Measurements from ENCODE around the gene NHSL1.
A peak's percentile ranks its signal among the peaks of the same experiment; 100 is the strongest.

NHSL1 gene

GRCh38 chr6:138503881-138504680 lies 4.8 kb upstream of the NHSL1 start:
- Histone ChIP-seq H3K36me3 (ENCODE audit: control insufficient read depth in 2 of 2, insufficient read depth in 1 of 2, low read length in 2 of 2) (no peaks in the 10 kb centered on the region), H3K4me1 (ENCODE audit: control insufficient read depth, insufficient read depth, low read length) (peaks cover 12% of the 10 kb centered on the region), H3K27ac (ENCODE audit: extremely low read depth, low read depth, low read length) (no peak overlapping the region), H3K9me3 (ENCODE audit: control insufficient read depth, insufficient read depth, low read depth, low read length) (no peaks in the 10 kb centered on the region), H3K4me3 (ENCODE audit: low read depth, low read length) (no peak overlapping the region)
- POLR2A ChIA-PET, result no interaction called here
- peak; percentile 57; the same call in 1 of the 2 replicates for TF ChIP-seq ZNF664 (tag by site-specific recombination; IDR thresholded peaks at IDR 0.05)
- peak; percentile 69 for TF ChIP-seq ZNF596 (tag by site-specific recombination; IDR thresholded peaks at IDR 0.05)
- no peak for TF ChIP-seq ZNF624 (tag by site-specific recombination; IDR thresholded peaks at IDR 0.05)
- CTCF ChIA-PET, result interaction anchor here (0.5 to 1.5 kb wide), 6 partner anchors 27 to 685 kb away, joined by 3 to 6 read pairs (median 3); no protein-coding TSS in a partner anchor

GRCh38 chr6:138502546-138502945 lies 3.3 kb upstream of the NHSL1 start:
- no peaks in the 10 kb centered on the region for H3K9me3 ChIP-seq (ENCODE audit: control insufficient read depth, insufficient read depth, low read depth, low read length)
- H3K4me1 ChIP-seq (ENCODE audit: control insufficient read depth, insufficient read depth, low read length), result peaks cover 23% of the 10 kb centered on the region
- ChIA-PET POLR2A (no interaction called here), CTCF (interaction anchor here (0.6 to 1.5 kb wide), 4 partner anchors 9 to 371 kb away, joined by 3 to 6 read pairs (median 4); no protein-coding TSS in a partner anchor)
- H3K36me3 ChIP-seq (ENCODE audit: control insufficient read depth in 2 of 2, insufficient read depth in 1 of 2, low read length in 2 of 2), result no peaks in the 10 kb centered on the region
- H3K4me3 ChIP-seq (ENCODE audit: low read depth, low read length), result no peak overlapping the region
- H3K27ac ChIP-seq (ENCODE audit: extremely low read depth, low read depth, low read length), result no peak overlapping the region
- TF ChIP-seq BCL11B (tag by site-specific recombination; IDR thresholded peaks at IDR 0.05; ENCODE audit: low read depth) (no peak), ZBTB10 (tag by site-specific recombination; IDR thresholded peaks at IDR 0.05) (no peak), ZNF701 (tag by site-specific recombination; IDR thresholded peaks at IDR 0.05) (no peak), ZNF548 (tag by site-specific recombination; IDR thresholded peaks at IDR 0.05) (no peak), ZBTB7A (tag by site-specific recombination; IDR thresholded peaks at IDR 0.05; ENCODE audit: low read depth) (no peak), ZNF302 (tag by site-specific recombination; IDR thresholded peaks at IDR 0.05; ENCODE audit: low read depth) (no peak), ATF2 (tag by site-specific recombination; IDR thresholded peaks at IDR 0.05; ENCODE audit: low read depth) (no peak), TRIM28 (IDR thresholded peaks at IDR 0.05; ENCODE audit: borderline replicate concordance, low read length) (no peak), ZBTB20 (tag by site-specific recombination; IDR thresholded peaks at IDR 0.05) (no peak), ZNF639 (tag by site-specific recombination; IDR thresholded peaks at IDR 0.05) (no peak), ZNF544 (tag by site-specific recombination; IDR thresholded peaks at IDR 0.05) (no peak), EGR2 (tag by site-specific recombination; IDR thresholded peaks at IDR 0.05; ENCODE audit: low read depth) (no peak), ELK4 (IDR thresholded peaks at IDR 0.05; ENCODE audit: borderline replicate concordance, low read depth, low read length) (no peak), ZNF792 (tag by site-specific recombination; IDR thresholded peaks at IDR 0.05) (no peak), ZNF23 (tag by site-specific recombination; IDR thresholded peaks at IDR 0.05; ENCODE audit: borderline replicate concordance) (no peak), ZNF24 (tag by site-specific recombination; IDR thresholded peaks at IDR 0.05) (no peak), ZNF280C (tag by site-specific recombination; IDR thresholded peaks at IDR 0.05) (no peak), KLF16 (tag by site-specific recombination; IDR thresholded peaks at IDR 0.05) (no peak), ZBTB21 (tag by site-specific recombination; IDR thresholded peaks at IDR 0.05) (no peak)
